HL-60 (cell line): ENCODE measurements around the gene DSCAML1.

Experiments
- DNase-seq, 2 experiments: peaks; one replicate each; pipeline ENCODE4 v3.0.0-alpha.2; 2010 to 2020; ENCODE audit warnings: low read depth in 1 of 2, low spot score in 1 of 2
- H3K27ac ChIP-seq: fragments of 250-450 bp; sonication (Bioruptor Pico); replicated peaks from 2 replicates; pipeline ENCODE4 v1.5.1; 2020; ENCODE audit warnings: mild to moderate bottlenecking, moderate library complexity
- H3K27me3 ChIP-seq: fragments of 250-450 bp; sonication (Bioruptor Pico); 2 replicates; pipeline ENCODE4 v1.5.1; 2021; ENCODE audit warnings: mild to moderate bottlenecking, moderate library complexity; ENCODE audit not compliant: insufficient read depth, poor library complexity, severe bottlenecking
- H3K4me3 ChIP-seq: replicated peaks from 2 replicates; pipeline ENCODE4 v1.5.1; 2011; ENCODE audit warnings: mild to moderate bottlenecking, control low read depth, low read length; ENCODE audit not compliant: insufficient read depth
- GABPA ChIP-seq: IDR thresholded peaks from 2 replicates; pipeline ENCODE4 v1.6.1; 2012; ENCODE audit warnings: low read depth
- POLR2AphosphoS5 ChIP-seq: IDR thresholded peaks from 2 replicates; pipeline ENCODE4 v1.6.1; 2012; ENCODE audit warnings: low read depth
- REST ChIP-seq: IDR thresholded peaks from 2 replicates; pipeline ENCODE4 v1.6.1; 2012; ENCODE audit warnings: low read depth; ENCODE audit not compliant: insufficient replicate concordance
- SPI1 ChIP-seq: IDR thresholded peaks from 2 replicates; pipeline ENCODE4 v1.6.1; 2012; ENCODE audit warnings: low read depth, mild to moderate bottlenecking, borderline replicate concordance
- TF ChIP-seq, protein P1 (sequence below): IDR thresholded peaks from one replicate; pipeline ENCODE4 v1.5.1; 2011; ENCODE audit warnings: low read length, control low read depth, inconsistent platforms; ENCODE audit not compliant: insufficient read depth

DSCAML1 gene

GRCh38 chr11:117794772-117795629 is 2.0 kb downstream of the DSCAML1 start:
- Histone ChIP-seq H3K27ac (no peak overlapping the region), H3K27me3 (peaks cover 26% of the 10 kb centered on the region), H3K4me3 (no peak overlapping the region)
- TF ChIP-seq POLR2AphosphoS5 (no peak), GABPA (no peak), SPI1 (no peak)
- DNase-seq: no peak

GRCh38 chr11:117794135-117794534 is 2.9 kb downstream of the DSCAML1 start:
- H3K4me3 ChIP-seq: no peak overlapping the region
- DNase-seq: no peak
- H3K27ac ChIP-seq: no peak overlapping the region
- TF ChIP-seq, protein P1, sequence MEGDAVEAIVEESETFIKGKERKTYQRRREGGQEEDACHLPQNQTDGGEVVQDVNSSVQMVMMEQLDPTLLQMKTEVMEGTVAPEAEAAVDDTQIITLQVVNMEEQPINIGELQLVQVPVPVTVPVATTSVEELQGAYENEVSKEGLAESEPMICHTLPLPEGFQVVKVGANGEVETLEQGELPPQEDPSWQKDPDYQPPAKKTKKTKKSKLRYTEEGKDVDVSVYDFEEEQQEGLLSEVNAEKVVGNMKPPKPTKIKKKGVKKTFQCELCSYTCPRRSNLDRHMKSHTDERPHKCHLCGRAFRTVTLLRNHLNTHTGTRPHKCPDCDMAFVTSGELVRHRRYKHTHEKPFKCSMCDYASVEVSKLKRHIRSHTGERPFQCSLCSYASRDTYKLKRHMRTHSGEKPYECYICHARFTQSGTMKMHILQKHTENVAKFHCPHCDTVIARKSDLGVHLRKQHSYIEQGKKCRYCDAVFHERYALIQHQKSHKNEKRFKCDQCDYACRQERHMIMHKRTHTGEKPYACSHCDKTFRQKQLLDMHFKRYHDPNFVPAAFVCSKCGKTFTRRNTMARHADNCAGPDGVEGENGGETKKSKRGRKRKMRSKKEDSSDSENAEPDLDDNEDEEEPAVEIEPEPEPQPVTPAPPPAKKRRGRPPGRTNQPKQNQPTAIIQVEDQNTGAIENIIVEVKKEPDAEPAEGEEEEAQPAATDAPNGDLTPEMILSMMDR: no peak
- TF ChIP-seq POLR2AphosphoS5 (no peak), GABPA (no peak), SPI1 (no peak), REST (no peak)
- peaks cover 26% of the 10 kb centered on the region for H3K27me3 ChIP-seq

DNA sequence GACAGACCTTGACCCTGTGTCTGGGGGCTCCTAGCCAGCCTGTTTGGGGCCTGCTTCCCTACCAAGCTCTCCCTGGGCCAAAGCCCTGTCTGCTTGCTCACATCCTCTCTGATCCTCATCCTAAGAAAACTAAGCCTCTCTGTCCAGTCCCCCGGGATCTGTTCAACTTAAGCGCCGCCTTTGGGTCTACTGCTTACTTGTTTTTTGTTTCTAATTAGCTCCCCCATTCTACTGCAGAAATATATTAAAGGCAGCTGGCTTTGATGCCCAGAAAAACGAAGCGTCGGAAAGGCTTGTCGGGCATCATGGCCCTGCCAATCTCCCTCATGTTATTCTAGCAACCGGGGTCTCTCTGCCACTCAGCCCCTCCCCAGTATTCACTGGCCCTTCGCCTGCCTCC is 3.4 kb downstream of the DSCAML1 start:
- no peak overlapping the region for H3K4me3 ChIP-seq
- no peak overlapping the region for H3K27ac ChIP-seq
- DNase-seq: no peak
- TF ChIP-seq, protein P1: no peak
- no peak for TF ChIP-seq SPI1
- peaks cover 26% of the 10 kb centered on the region for H3K27me3 ChIP-seq

DNA sequence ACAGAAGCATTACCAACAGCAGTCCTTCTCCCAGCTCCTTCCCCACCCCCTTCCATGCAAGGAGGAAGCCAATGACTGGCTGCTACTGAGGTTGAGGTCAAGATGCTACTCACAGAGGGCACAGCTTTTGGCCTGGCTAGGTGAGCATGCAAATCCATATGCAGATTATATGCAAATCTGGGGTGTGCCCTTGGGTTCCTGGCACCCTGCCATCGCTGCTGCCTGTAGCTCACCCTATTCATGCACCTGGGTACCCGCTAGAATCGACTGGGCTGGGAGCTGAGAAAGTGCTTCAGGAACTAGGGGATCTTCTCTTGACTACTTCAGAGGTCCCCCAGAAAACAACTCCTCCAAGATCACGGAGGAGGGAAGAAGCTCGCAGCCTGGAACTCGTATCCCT is 4.0 kb downstream of the DSCAML1 start:
- TF ChIP-seq REST: no peak
- TF ChIP-seq, protein P1: no peak
- no peak for TF ChIP-seq SPI1
- no peak for TF ChIP-seq GABPA
- no peak for TF ChIP-seq POLR2AphosphoS5
- Histone ChIP-seq H3K4me3 (no peak overlapping the region), H3K27me3 (peaks cover 25% of the 10 kb centered on the region), H3K27ac (no peak overlapping the region)
- DNase-seq: no peak
